H1 (cell line): ENCODE data around the gene SLC38A5. TPM values are rescaled to one million over a fixed set of nuclear protein-coding genes. Genes with fewer than 3 reads are reported as not detected.

Experiments
- CTCF ChIA-PET: fragments of 300-600 bp; sonication (Branson Sonifier 250); formaldehyde crosslinking; loops from one replicate; lab custom pipeline; 2021; ENCODE audit not compliant: partially characterized antibody; lab: Charles Lee
- POLR2A ChIA-PET: fragments of 300-600 bp; sonication (Branson Sonifier 250); formaldehyde crosslinking; loops from one replicate; lab custom pipeline; 2021; ENCODE audit warnings: inconsistent platforms; ENCODE audit not compliant: partially characterized antibody; lab: Charles Lee
- DNase-seq, 2 experiments: peaks; one replicate each; pipeline versions ENCODE4 v3.0.0 to v3.0.0-alpha.2; 2010 to 2022; ENCODE audit warnings: low spot score in 2 of 2, low read depth in 1 of 2, mixed read lengths in 1 of 2
- FAIRE-seq: peaks from 2 replicates; lab custom pipeline; 2011; peaks lifted over from hg19 to GRCh38; lab: Jason Lieb, UNC
- H2AFZ ChIP-seq: 2 replicates; pipeline ENCODE4 v1.8.1; 2012; ENCODE audit warnings: low read length, inconsistent platforms
- H2AK5ac ChIP-seq: 2 replicates; pipeline ENCODE4 v1.6.1; 2013; ENCODE audit warnings: low read depth, low read length
- H2BK120ac ChIP-seq: replicated peaks from 2 replicates; pipeline ENCODE3; 2013; ENCODE audit warnings: low read depth, low read length, inconsistent platforms
- H2BK12ac ChIP-seq: 2 replicates; pipeline ENCODE4 v1.6.1; 2013; ENCODE audit warnings: low read depth, low read length
- H2BK15ac ChIP-seq: 2 replicates; pipeline ENCODE4 v1.6.1; 2013; ENCODE audit warnings: low read length
- H2BK20ac ChIP-seq: 2 replicates; pipeline ENCODE4 v1.6.1; 2013; ENCODE audit warnings: low read length
- H2BK5ac ChIP-seq: 2 replicates; pipeline ENCODE4 v1.6.1; 2013; ENCODE audit warnings: low read depth, low read length
- H3K14ac ChIP-seq: 2 replicates; pipeline ENCODE4 v1.6.1; 2013; ENCODE audit warnings: inconsistent platforms; ENCODE audit not compliant: insufficient read length
- H3K18ac ChIP-seq: 2 replicates; pipeline ENCODE4 v1.6.1; 2013; ENCODE audit warnings: low read length; ENCODE audit errors: extremely low read depth
- H3K23ac ChIP-seq: 2 replicates; pipeline ENCODE4 v1.6.1; 2013; ENCODE audit warnings: inconsistent platforms; ENCODE audit not compliant: insufficient read length
- H3K23me2 ChIP-seq: 2 replicates; pipeline ENCODE4 v1.6.1; 2013; ENCODE audit warnings: low read depth, low read length
- H3K27ac ChIP-seq: 2 replicates; pipeline ENCODE4 v1.6.1; 2011; ENCODE audit warnings: low read depth, low read length, inconsistent platforms
- H3K27me3 ChIP-seq, 4 experiments: replicated peaks in 1 of 4; 1 replicate in 1 of 4; 2 replicates in 3 of 4; pipeline versions ENCODE4 v1.6.1 to v1.8.1; 2011 to 2013; ENCODE audit warnings: low read length in 3 of 4, mild to moderate bottlenecking in 3 of 4, inconsistent platforms in 2 of 4, mixed read lengths in 2 of 4, moderate library complexity in 1 of 4; ENCODE audit not compliant: control insufficient read depth in 3 of 4, insufficient read depth in 3 of 4; ENCODE audit errors: extremely low read depth in 1 of 4
- H3K36me3 ChIP-seq, 4 experiments: 2 replicates each; pipeline versions ENCODE4 v1.6.1 to v1.8.1; 2011 to 2013; ENCODE audit warnings: mild to moderate bottlenecking in 4 of 4, low read length in 3 of 4, moderate library complexity in 2 of 4, control low read depth in 1 of 4, inconsistent platforms in 1 of 4; ENCODE audit not compliant: insufficient read depth in 4 of 4, control insufficient read depth in 2 of 4
- H3K4ac ChIP-seq: replicated peaks from 2 replicates; pipeline ENCODE3; 2013; ENCODE audit warnings: low read length, low read depth, mixed read lengths, inconsistent platforms; ENCODE audit not compliant: insufficient read length
- H3K4me1 ChIP-seq, 4 experiments: replicated peaks in 1 of 4; 1 replicate in 1 of 4; 2 replicates in 3 of 4; pipeline versions ENCODE4 v1.6.1 to v1.8.1; 2011 to 2013; ENCODE audit warnings: low read length in 3 of 4, inconsistent platforms in 2 of 4, mixed read lengths in 1 of 4; ENCODE audit not compliant: insufficient read depth in 4 of 4, control insufficient read depth in 3 of 4
- H3K4me2 ChIP-seq, 2 experiments: 2 replicates each; pipeline versions ENCODE4 v1.6.1 to v1.8.1; 2011 to 2013; ENCODE audit warnings: low read depth in 2 of 2, low read length in 2 of 2, control low read depth in 1 of 2, inconsistent platforms in 1 of 2, mild to moderate bottlenecking in 1 of 2; ENCODE audit not compliant: insufficient read depth in 1 of 2
- H3K4me3 ChIP-seq, 4 experiments: fragments of 200-600, 300-600 bp in 1 of 4; sonication (generic), shearing (Covaris generic), sonication (Bioruptor Twin) in 1 of 4; 2 replicates each; pipeline versions ENCODE4 v1.5.1 to v1.8.1; 2011 to 2016; ENCODE audit warnings: low read length in 4 of 4, low read depth in 3 of 4, control low read depth in 2 of 4, inconsistent platforms in 2 of 4, mild to moderate bottlenecking in 2 of 4, mixed read lengths in 1 of 4, moderate library complexity in 1 of 4; ENCODE audit not compliant: insufficient read depth in 2 of 4; ENCODE audit errors: extremely low read depth in 1 of 4
- H3K56ac ChIP-seq: replicated peaks from 2 replicates; pipeline ENCODE3; 2013; ENCODE audit warnings: low read depth, mild to moderate bottlenecking, mixed read lengths, low read length, inconsistent platforms; ENCODE audit not compliant: insufficient read length
- H3K79me1 ChIP-seq: 2 replicates; pipeline ENCODE4 v1.6.1; 2013; ENCODE audit warnings: low read depth, low read length, control low read depth
- H3K79me2 ChIP-seq, 2 experiments: 2 replicates each; pipeline versions ENCODE4 v1.6.1 to v1.8.1; 2012 to 2013; ENCODE audit warnings: low read length in 2 of 2, mild to moderate bottlenecking in 2 of 2, inconsistent platforms in 1 of 2; ENCODE audit not compliant: insufficient read depth in 2 of 2, control insufficient read depth in 1 of 2
- H3K9ac ChIP-seq, 4 experiments: replicated peaks in 1 of 4; 1 replicate in 1 of 4; 2 replicates in 3 of 4; pipeline versions ENCODE4 v1.6.1 to v1.8.1; 2011 to 2013; ENCODE audit warnings: low read depth in 3 of 4, low read length in 3 of 4, control low read depth in 2 of 4, mild to moderate bottlenecking in 2 of 4, moderate library complexity in 2 of 4, inconsistent platforms in 1 of 4; ENCODE audit errors: extremely low read depth in 1 of 4
- H3K9me3 ChIP-seq, 2 experiments: 2 replicates each; pipeline versions ENCODE4 v1.6.1 to v1.8.1; 2012 to 2013; ENCODE audit warnings: mild to moderate bottlenecking in 2 of 2, moderate library complexity in 2 of 2, control low read depth in 1 of 2, inconsistent platforms in 1 of 2, low read depth in 1 of 2, low read length in 1 of 2, mixed read lengths in 1 of 2; ENCODE audit not compliant: insufficient read depth in 2 of 2
- H4K20me1 ChIP-seq, 2 experiments: replicated peaks in 1 of 2; 2 replicates each; pipeline versions ENCODE3 to v1.8.1; 2011 to 2013; ENCODE audit warnings: inconsistent platforms in 2 of 2, low read length in 2 of 2, mild to moderate bottlenecking in 1 of 2; ENCODE audit not compliant: insufficient read depth in 2 of 2, control insufficient read depth in 1 of 2
- H4K5ac ChIP-seq: 2 replicates; pipeline ENCODE4 v1.6.1; 2013; ENCODE audit warnings: low read length, low read depth, mixed read lengths, inconsistent platforms; ENCODE audit not compliant: insufficient read length
- H4K8ac ChIP-seq: 2 replicates; pipeline ENCODE4 v1.8.0; 2013; ENCODE audit warnings: mild to moderate bottlenecking, moderate library complexity, low read length, inconsistent platforms; ENCODE audit not compliant: insufficient read depth; ENCODE audit errors: extremely low read depth
- H4K91ac ChIP-seq: replicated peaks from 2 replicates; pipeline ENCODE3; 2013; ENCODE audit warnings: low read length, mixed read lengths, inconsistent platforms; ENCODE audit not compliant: insufficient read length
- NANOG ChIP-seq: IDR thresholded peaks from 2 replicates; pipeline ENCODE4 v1.6.1; 2011; ENCODE audit warnings: low read length, low read depth, mild to moderate bottlenecking, inconsistent platforms; ENCODE audit not compliant: insufficient read depth, poor library complexity, severe bottlenecking
- NRF1 ChIP-seq: IDR thresholded peaks from 2 replicates; pipeline ENCODE4 v1.6.1; 2011; ENCODE audit warnings: mild to moderate bottlenecking, low read depth, low read length, improper control_type of control experiment
- SIN3A ChIP-seq, 2 experiments: IDR thresholded peaks in 1 of 2; conservative IDR thresholded peaks in 1 of 2; 2 replicates each; pipeline ENCODE4 v1.6.1; 2011 to 2012; ENCODE audit warnings: low read length in 2 of 2, improper control_type of control experiment in 1 of 2, low read depth in 1 of 2, mild to moderate bottlenecking in 1 of 2
- TEAD4 ChIP-seq: IDR thresholded peaks from 2 replicates; pipeline ENCODE4 v1.6.1; 2012; ENCODE audit warnings: low read depth, low read length, inconsistent platforms, mixed read lengths
- WGBS, 2 experiments: shearing (Covaris generic) in 1 of 2; methylation state at CpG; one replicate each; pipeline versions ENCODE4 v1.1.6 to v1.1.7; 2013 to 2015; ENCODE audit warnings: low lambda C conversion rate in 2 of 2, mixed read lengths in 2 of 2, inconsistent platforms in 1 of 2, low coverage in 1 of 2, missing lambda C conversion rate in 1 of 2; ENCODE audit not compliant: insufficient replicate concordance in 2 of 2, insufficient coverage in 1 of 2, insufficient read length in 1 of 2; ENCODE audit errors: extremely low coverage in 1 of 2, missing lambda C conversion rate in 1 of 2; 5-methylcytosine and 5-hydroxymethylcytosine counted together
- polyA plus RNA-seq, 7 experiments: library from polyadenylated mRNA; depleted of rRNA in 3 of 7; stranded (reverse) in 5 of 7; unstranded in 2 of 7; fragments of >200 nt in 5 of 7; fragments of 200-250 nt in 2 of 7; gene quantifications; 1 replicate in 5 of 7; 2 replicates in 1 of 7; 4 replicates in 1 of 7; pipeline versions ENCODE4 v1.2.1 to v1.2.3, GENCODE V29; 2011 to 2013; ENCODE audit warnings: missing spikeins in 2 of 7, mixed read lengths in 2 of 7
- total RNA-seq: library from RNA; stranded (reverse); fragmentation: NEBNext Ultra II Directional; extraction: Animal tissue kit (Norgen Biotek cat#: 25700); gene quantifications from 2 replicates; pipeline ENCODE4 v1.2.1, GENCODE V29; 2021

SLC38A5 gene
- total and polyA plus RNA-seq, 2 of the 8 experiments (the other 6 are each of a cell fraction or from before 2014, with no cell fraction given) = 70.9 to 106 TPM

DNA sequence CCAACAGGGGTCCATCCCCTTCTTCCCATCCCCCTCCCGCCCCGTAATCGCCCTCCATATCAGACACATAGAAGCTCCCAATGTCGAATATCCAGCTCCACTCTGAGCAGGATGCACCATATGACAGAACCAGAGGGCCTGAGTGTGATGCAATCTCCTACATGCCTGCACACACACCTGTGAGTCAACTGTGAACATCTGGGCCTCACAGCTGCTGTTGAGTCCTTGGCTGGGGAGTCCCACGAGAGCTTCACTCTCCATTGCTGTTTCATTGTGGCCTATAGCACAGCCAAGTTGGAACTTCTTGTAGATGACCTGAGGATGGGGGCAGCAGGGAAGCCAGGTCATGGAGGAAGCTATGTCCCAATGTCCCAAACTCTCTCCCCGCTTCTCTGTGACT, 8.2 kb downstream of the SLC38A5 start:
- H2BK15ac ChIP-seq = no peak overlapping the region
- no peaks in the 10 kb centered on the region for H3K27me3 ChIP-seq
- TF ChIP-seq NRF1 (no peak), TEAD4 (no peak), NANOG (no peak), SIN3A (conservative IDR thresholded peaks at IDR 0.05 in 1 of 2, IDR thresholded peaks at IDR 0.05 in 1 of 2; ENCODE audit: low read depth in 1 of 2, low read length in 2 of 2) (no peak)
- TF ChIP-seq, all 59 proteins: peak for 0
- Histone ChIP-seq H3K4me2 (no peak overlapping the region), H2BK120ac (no peak overlapping the region), H3K9me3 (no peaks in the 10 kb centered on the region), H2AK5ac (no peak overlapping the region), H3K23me2 (no peaks in the 10 kb centered on the region), H4K20me1 (peaks cover 0 to 1% of the 10 kb centered on the region in 2 experiments), H3K23ac (no peak overlapping the region), H2BK5ac (no peak overlapping the region), H3K4me1 (0 out of 7 replicates have a peak, but pooled peaks cover 0 to under 1% (median 0%) of the 10 kb centered on the region in 4 experiments), H4K8ac (no peak overlapping the region), H3K79me2 (peaks cover 0 to 7% of the 10 kb centered on the region in 2 experiments; a peak in 1 of 4 replicates), H3K4me3 (no peak overlapping the region), H3K27ac (no peak overlapping the region), H3K14ac (no peak overlapping the region), H3K56ac (no peak overlapping the region), H4K91ac (no peak overlapping the region), H3K9ac (no peak overlapping the region), H3K79me1 (0 out of 2 replicates have a peak, but pooled peaks cover 2% of the 10 kb centered on the region), H2BK20ac (no peak overlapping the region), H3K36me3 (peaks cover 0 to 13% (median 5%) of the 10 kb centered on the region in 4 experiments; a peak in 5 of 8 replicates), H2AFZ (no peak overlapping the region), H3K4ac (no peak overlapping the region), H3K18ac (no peak overlapping the region), H2BK12ac (no peak overlapping the region), H4K5ac (no peak overlapping the region)
- CTCF ChIA-PET = interaction anchor here (0.6 to 1.7 kb wide), 2 partner anchors 32 to 450 kb away, joined by 3 read pairs; no protein-coding TSS in a partner anchor
- DNase-seq (no peak), FAIRE-seq (no peak)
- 88% methylated on average over 2 of the region's 6 CpGs; no CpG with 5 or more reads in 1 of the 2 experiments for WGBS, 2 experiments
- POLR2A ChIA-PET = no interaction called here
